Body of pancreas (tissue), 4 donors: ENCODE results near the gene DYRK1B. TPM values are rescaled to one million over a fixed set of nuclear protein-coding genes. Genes with fewer than 3 reads are reported as not detected.

Source experiments
- ATAC-seq: fragments of 150-250 bp; one replicate; pipeline ENCODE4 v1.9.1; 2016
- DNase-seq, 4 donors: peaks; one replicate each; pipeline ENCODE4 v3.0.0-alpha.2; 2019
- H3K27ac ChIP-seq, 4 donors: fragments of 200-600 bp; sonication (generic); 1 replicate in 3 of 4; 2 replicates in 1 of 4; pipeline versions ENCODE4 v1.5.1 to v1.6.1; 2016 to 2019; ENCODE audit warnings: mild to moderate bottlenecking in 1 of 4, mixed read lengths in 1 of 4, moderate library complexity in 1 of 4
- H3K27me3 ChIP-seq, 2 donors: fragments of 200-600 bp; sonication (generic); one replicate each; pipeline ENCODE4 v1.6.0; 2016; ENCODE audit warnings: mild to moderate bottlenecking in 1 of 2
- H3K36me3 ChIP-seq, 2 donors: fragments of 200-600 bp; sonication (generic); replicated peaks in 1 of 2; 2 replicates each; pipeline ENCODE4 v1.5.1; 2016; ENCODE audit warnings: low read depth in 2 of 2; ENCODE audit not compliant: insufficient read depth in 1 of 2
- H3K4me1 ChIP-seq: fragments of 200-600 bp; sonication (generic); one replicate; pipeline ENCODE4 v1.6.0; 2016
- H3K4me3 ChIP-seq, 2 donors: fragments of 200-600 bp; sonication (generic); 1 replicate in 1 of 2; 2 replicates in 1 of 2; pipeline ENCODE4 v1.5.1; 2016 to 2019
- H3K9me3 ChIP-seq, 3 donors: fragments of 200-600 bp; sonication (generic); 1 replicate in 2 of 3; 2 replicates in 1 of 3; pipeline ENCODE4 v1.5.1; 2016
- CTCF ChIP-seq, 7 experiments: fragments of 450-650 bp in 4 of 7; fragments of 200-600 bp in 3 of 7; sonication (generic) in 3 of 7; IDR thresholded peaks; one replicate each; pipeline ENCODE4 v1.5.1; 2016 to 2019; ENCODE audit warnings: antibody characterized with exemption in 7 of 7
- POLR2A ChIP-seq, 3 donors: fragments of 450-650 bp; IDR thresholded peaks; one replicate each; pipeline ENCODE4 v1.6.1; 2016; ENCODE audit warnings: antibody characterized with exemption in 3 of 3, mild to moderate bottlenecking in 2 of 3
- WGBS, 2 donors: methylation state at CpG; one replicate each; pipeline ENCODE4 v1.1.5; 2017; 5-methylcytosine and 5-hydroxymethylcytosine counted together
- intact Hi-C: fragments of 100-400 bp; cut with DNase I; formaldehyde crosslinking; loops from one replicate; pipeline ENCODE4 v1.15.1; 2023
- microRNA-seq, 2 donors: library from miRNA; unstranded; fragments of <30 nt; microRNA quantifications; one replicate each; pipeline ENCODE4, GENCODE V29; 2016; ENCODE audit warnings: borderline number of aligned reads in 2 of 2, borderline replicate concordance in 2 of 2
- small RNA-seq: library from RNA; depleted of rRNA; stranded (forward); fragments of <200 nt; gene quantifications from one replicate; pipeline ENCODE3, GENCODE V24; 2016
- total RNA-seq, 2 donors: library from RNA; depleted of rRNA; stranded (reverse); fragments of >200 nt; gene quantifications; one replicate each; pipeline ENCODE4 v1.1.0, GENCODE V29; 2016

Gene DYRK1B
- total RNA-seq, 2 donors from 2014 or later, result 11.9 to 21.1 TPM

DNA sequence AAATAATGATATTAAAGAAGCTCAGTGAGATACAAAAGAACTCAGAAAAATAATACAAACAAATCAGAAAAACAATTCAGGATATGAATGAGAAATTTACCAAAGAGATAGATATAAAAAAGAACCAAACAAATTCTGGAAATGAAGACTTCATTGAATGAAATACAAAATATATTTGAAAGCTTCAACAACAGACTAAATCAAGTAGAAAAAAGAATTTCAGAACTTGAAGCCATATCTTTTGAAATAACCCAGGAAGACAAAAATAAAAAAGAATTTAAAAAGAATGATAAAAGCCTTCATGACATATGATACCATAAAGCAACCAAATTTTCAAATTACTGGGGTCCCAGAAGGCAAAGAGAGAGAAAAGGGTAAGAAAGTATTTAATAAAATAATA, 45.7 kb downstream of the DYRK1B start:
- ATAC-seq, result no peak
- H3K27ac ChIP-seq, result no peak overlapping the region
- H3K36me3 ChIP-seq, result no peaks in the 10 kb centered on the region
- H3K27me3 ChIP-seq, result no peaks in the 10 kb centered on the region
- H3K4me1 ChIP-seq, result no peaks in the 10 kb centered on the region
- TF ChIP-seq POLR2A (IDR thresholded peaks at IDR 0.05), result no peak
- TF ChIP-seq CTCF (IDR thresholded peaks at IDR 0.05), result no peak
- intact Hi-C loops, result no loop called here
- no peak for DNase-seq
- H3K9me3 ChIP-seq, result no peaks in the 10 kb centered on the region
- no peak overlapping the region for H3K4me3 ChIP-seq

DNA sequence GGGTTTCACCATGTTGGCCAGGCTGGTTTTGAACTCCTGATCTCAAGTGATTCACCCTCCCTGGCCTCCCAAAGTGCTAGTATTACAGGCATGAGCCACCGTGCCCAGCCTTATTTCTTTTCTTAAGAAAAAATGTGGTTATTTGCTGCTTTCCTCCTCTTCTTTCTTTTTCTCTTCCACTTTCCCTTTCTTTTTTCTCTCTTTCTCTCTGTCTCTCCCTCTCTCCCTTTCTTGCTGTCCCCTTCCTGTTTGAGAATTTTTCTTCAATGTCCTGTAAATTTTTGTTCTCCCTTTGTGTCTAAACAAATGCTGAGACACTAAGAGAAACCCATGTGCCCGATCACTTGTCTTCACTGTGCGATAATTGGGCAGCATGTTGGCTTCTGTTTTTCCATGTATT, 53.1 kb downstream of the DYRK1B start:
- DNase-seq (no peak), ATAC-seq (no peak)
- no peak overlapping the region for H3K27ac ChIP-seq
- no peak overlapping the region for H3K4me3 ChIP-seq
- H3K36me3 ChIP-seq, result no peaks in the 10 kb centered on the region
- H3K27me3 ChIP-seq, result no peaks in the 10 kb centered on the region
- TF ChIP-seq POLR2A (IDR thresholded peaks at IDR 0.05) (no peak), CTCF (IDR thresholded peaks at IDR 0.05) (no peak)
- intact Hi-C loops, result no loop called here
- no peaks in the 10 kb centered on the region for H3K9me3 ChIP-seq
- 80 to 86% methylated on average over 3 of the region's 3 CpGs for WGBS, 2 donors
- no peaks in the 10 kb centered on the region for H3K4me1 ChIP-seq

GRCh38 chr19:39778763-39779162, 55.2 kb downstream of the DYRK1B start, which contains the start of gene LEUTX:
Gene LEUTX (plus strand): TSS chr19:39778854. CDS start chr19:39778921, 67 bp downstream.
- intact Hi-C loops, result no loop called here
- Histone ChIP-seq H3K27me3 (no peaks in the 10 kb centered on the region), H3K4me1 (no peaks in the 10 kb centered on the region), H3K27ac (no peak within 1 kb of the TSS), H3K4me3 (no peak within 1 kb of the TSS), H3K36me3 (no peaks in the 10 kb centered on the region), H3K9me3 (no peaks in the 10 kb centered on the region)
- TF ChIP-seq CTCF (IDR thresholded peaks at IDR 0.05), result no peak
- no peak for TF ChIP-seq POLR2A (IDR thresholded peaks at IDR 0.05)
- no peak for DNase-seq
- WGBS, 2 donors, result 64 to 74% methylated on average over 4 of the region's 4 CpGs
- ATAC-seq, result no peak

Small RNA genes within 50 kb of the gene (microRNA-seq; reads per million reads assigned to microRNA genes)
- 0 reads per million in 2 donors for gene MIR6719

Small RNA genes within 50 kb of the gene (small RNA-seq; reads per million reads assigned to genes)
- gene MIR6719, result not detected

Other genes starting within 250 kb of the DYRK1B start
- not detected for gene LGALS13, start 231.6 kb downstream of the DYRK1B start, total RNA-seq
- not detected for gene LGALS16, start 178.2 kb downstream of the DYRK1B start, total RNA-seq
- gene LGALS14, start 129.7 kb downstream of the DYRK1B start, total RNA-seq, result not detected
- gene CLC, start 96.1 kb downstream of the DYRK1B start, total RNA-seq, result not detected
- gene LEUTX, start 55.3 kb downstream of the DYRK1B start, total RNA-seq, result not detected
- 100 to 1,000 TPM in 1 of 2 donors, 10 to 100 TPM in 1; 90.3 to 118 TPM for gene FBL, start 12.2 kb upstream of the DYRK1B start, total RNA-seq
- gene FCGBP, start 100.5 kb upstream of the DYRK1B start, total RNA-seq, result 10 to 100 TPM; 19.4 to 24.1 TPM
- gene PSMC4, start 137.0 kb upstream of the DYRK1B start, total RNA-seq, result 10 to 100 TPM; 14.2 to 43.8 TPM
- 1 to 10 TPM in 1 of 2 donors, under 1 TPM in 1; 0.66 to 2.6 TPM for gene ZNF546, start 162.9 kb upstream of the DYRK1B start, total RNA-seq
- 10 to 100 TPM in 1 of 2 donors, 1 to 10 TPM in 1; 8.3 to 12.5 TPM for gene ZNF780B, start 222.1 kb upstream of the DYRK1B start, total RNA-seq